ENCODE measurements around the gene UMODL1. TPM values are rescaled to one million over a fixed set of nuclear protein-coding genes. Genes with fewer than 3 reads are reported as not detected.

UMODL1 gene
- total and polyA plus RNA-seq, 2 donors, result not detected

DNA sequence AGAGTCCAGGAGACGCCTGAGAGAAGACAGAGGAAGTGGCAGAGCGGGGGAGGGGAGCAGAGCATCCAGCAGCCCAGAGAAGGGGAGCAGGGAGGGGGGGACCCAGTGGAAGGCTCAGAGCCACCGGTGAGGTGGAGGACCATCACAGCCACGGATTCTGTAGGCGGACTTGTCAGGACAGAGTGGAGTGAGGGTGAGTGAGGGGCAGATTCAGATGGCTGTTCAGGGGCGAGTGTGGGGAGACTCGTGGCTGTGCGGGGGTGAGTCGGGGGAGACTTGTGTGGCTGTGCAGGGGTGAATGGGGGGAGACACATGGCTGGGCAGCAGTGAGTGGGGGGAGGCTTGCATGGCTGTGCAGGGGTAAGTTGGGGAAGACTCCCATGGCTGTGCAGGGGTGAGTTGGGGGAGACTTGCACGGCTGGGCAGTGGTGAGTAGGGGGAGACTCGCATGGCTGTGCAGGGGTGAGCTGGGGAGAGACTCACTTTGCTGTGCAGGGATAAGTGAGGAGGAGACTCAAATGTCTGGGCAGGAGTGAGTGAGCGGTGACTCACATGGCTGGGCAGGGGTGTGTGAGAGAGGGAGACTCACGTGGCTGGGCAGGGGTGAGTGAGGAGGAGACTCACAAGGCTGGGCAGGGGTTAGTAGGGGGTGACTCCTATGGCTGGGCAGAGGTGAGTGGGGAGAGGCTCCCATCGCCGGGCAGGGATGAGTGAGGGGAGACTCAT lies 91.0 kb downstream of the UMODL1 start:
- WGBS, result 56% methylated on average over 15 of the region's 15 CpGs
- no peak overlapping the region for H3K4me3 ChIP-seq (ENCODE audit: low read depth, low read length)
- H3K36me3 ChIP-seq (ENCODE audit: insufficient read depth), result no peaks in the 10 kb centered on the region
- DNase-seq (ENCODE audit: extremely low spot score), result no peak
- no peak overlapping the region for H3K27ac ChIP-seq (ENCODE audit: low read depth)
- no peaks in the 10 kb centered on the region for H3K4me1 ChIP-seq (ENCODE audit: insufficient read depth)

- 73% methylated on average over 9 of the region's 9 CpGs for WGBS
- no peaks in the 10 kb centered on the region for H3K36me3 ChIP-seq (ENCODE audit: insufficient read depth)
Measured at GRCh38 chr21:42162831-42163510, 91.9 kb downstream of the UMODL1 start.

DNA sequence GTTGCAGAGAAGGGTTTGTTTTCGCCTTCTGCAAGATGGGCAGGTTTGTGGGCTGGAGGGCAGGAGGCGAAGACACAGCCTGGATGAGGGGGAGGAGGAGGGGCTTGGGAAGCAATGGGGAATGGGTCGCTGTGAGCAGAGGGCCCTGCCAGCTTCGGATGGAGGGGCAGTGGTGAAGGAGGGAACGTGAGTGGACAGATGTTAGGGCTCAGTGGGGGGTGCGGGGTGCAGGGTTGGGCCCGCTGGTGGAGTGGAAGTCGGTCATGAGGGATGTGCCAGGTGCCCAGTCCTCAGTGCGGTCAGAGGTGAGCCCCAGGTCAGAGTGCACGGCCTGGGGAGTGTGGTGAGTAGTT lies 92.4 kb downstream of the UMODL1 start:
- 91% methylated on average over 10 of the region's 10 CpGs for WGBS
- no peak for DNase-seq (ENCODE audit: extremely low spot score)
- Histone ChIP-seq H3K4me1 (ENCODE audit: insufficient read depth) (no peaks in the 10 kb centered on the region), H3K4me3 (ENCODE audit: low read depth, low read length) (no peak overlapping the region), H3K36me3 (ENCODE audit: insufficient read depth) (no peaks in the 10 kb centered on the region), H3K27ac (ENCODE audit: low read depth) (no peak overlapping the region)

More at GRCh38 chr21:42162831-42163510, 91.9 kb downstream of the UMODL1 start:
- no peak for DNase-seq (ENCODE audit: extremely low spot score)
- Histone ChIP-seq H3K27ac (ENCODE audit: low read depth) (no peak overlapping the region), H3K4me1 (ENCODE audit: insufficient read depth) (no peaks in the 10 kb centered on the region), H3K4me3 (ENCODE audit: low read depth, low read length) (no peak overlapping the region)

- no peak overlapping the region for H3K27ac ChIP-seq (ENCODE audit: low read depth)
- no peak for DNase-seq (ENCODE audit: extremely low spot score)
- no peaks in the 10 kb centered on the region for H3K4me1 ChIP-seq (ENCODE audit: insufficient read depth)
- WGBS, result 64% methylated on average over 7 of the region's 7 CpGs
- no peak overlapping the region for H3K4me3 ChIP-seq (ENCODE audit: low read depth, low read length)
- H3K36me3 ChIP-seq (ENCODE audit: insufficient read depth), result no peaks in the 10 kb centered on the region
Measured at GRCh38 chr21:42164064-42164789, 93.1 kb downstream of the UMODL1 start.

DNA sequence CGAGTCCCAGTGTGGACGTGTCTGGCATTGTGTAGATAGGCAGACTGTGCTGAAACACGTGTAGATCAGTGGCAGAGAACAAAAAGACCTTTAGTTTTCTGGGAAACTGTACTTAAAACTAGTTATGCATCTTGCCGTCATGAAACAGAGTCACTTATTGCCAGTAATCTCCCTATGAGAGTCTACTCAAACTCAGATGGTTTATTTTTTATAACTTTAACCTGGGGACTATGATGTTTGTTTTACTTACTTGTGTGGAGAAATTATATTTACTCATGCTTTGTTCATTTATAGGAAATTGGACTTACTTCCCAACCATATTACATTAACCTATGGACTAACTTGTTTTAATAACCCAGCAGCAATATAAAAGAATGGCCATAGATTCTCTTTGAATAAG lies 93.7 kb downstream of the UMODL1 start:
- no peaks in the 10 kb centered on the region for H3K36me3 ChIP-seq (ENCODE audit: insufficient read depth)
- 47% methylated on average over 4 of the region's 4 CpGs for WGBS
- no peaks in the 10 kb centered on the region for H3K4me1 ChIP-seq (ENCODE audit: insufficient read depth)
- no peak overlapping the region for H3K4me3 ChIP-seq (ENCODE audit: low read depth, low read length)
- DNase-seq (ENCODE audit: extremely low spot score), result no peak
- no peak overlapping the region for H3K27ac ChIP-seq (ENCODE audit: low read depth)

- Histone ChIP-seq H3K27ac (ENCODE audit: low read depth) (no peak overlapping the region), H3K36me3 (ENCODE audit: insufficient read depth) (no peaks in the 10 kb centered on the region), H3K4me1 (ENCODE audit: insufficient read depth) (no peaks in the 10 kb centered on the region), H3K4me3 (ENCODE audit: low read depth, low read length) (no peak overlapping the region)
- WGBS, result 94% methylated on average over 18 of the region's 18 CpGs
- DNase-seq (ENCODE audit: extremely low spot score), result no peak
Measured at GRCh38 chr21:42165901-42166300, 94.8 kb downstream of the UMODL1 start.

DNA sequence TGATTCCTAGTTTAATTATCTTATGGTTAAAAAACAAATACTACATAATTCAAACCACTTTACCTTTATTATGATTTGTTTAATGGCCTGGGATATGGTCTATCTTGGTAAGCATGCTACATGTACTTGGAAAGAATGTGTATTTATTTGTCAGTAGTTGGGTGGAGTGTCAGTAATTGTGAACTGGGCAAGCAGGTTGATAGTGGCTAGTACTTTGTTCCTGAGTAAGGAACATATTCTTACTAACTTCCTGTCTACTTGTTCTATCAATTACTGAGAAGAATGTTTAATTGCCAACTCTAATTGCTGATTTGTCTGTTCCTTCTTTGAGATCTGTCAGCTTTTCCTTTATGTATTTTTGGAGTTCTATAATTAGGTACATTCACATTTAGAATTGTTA lies 98.6 kb downstream of the UMODL1 start:
- no peak for DNase-seq (ENCODE audit: extremely low spot score)
- Histone ChIP-seq H3K36me3 (ENCODE audit: insufficient read depth) (no peaks in the 10 kb centered on the region), H3K27ac (ENCODE audit: low read depth) (no peak overlapping the region), H3K4me3 (ENCODE audit: low read depth, low read length) (no peak overlapping the region), H3K4me1 (ENCODE audit: insufficient read depth) (no peaks in the 10 kb centered on the region)

DNA sequence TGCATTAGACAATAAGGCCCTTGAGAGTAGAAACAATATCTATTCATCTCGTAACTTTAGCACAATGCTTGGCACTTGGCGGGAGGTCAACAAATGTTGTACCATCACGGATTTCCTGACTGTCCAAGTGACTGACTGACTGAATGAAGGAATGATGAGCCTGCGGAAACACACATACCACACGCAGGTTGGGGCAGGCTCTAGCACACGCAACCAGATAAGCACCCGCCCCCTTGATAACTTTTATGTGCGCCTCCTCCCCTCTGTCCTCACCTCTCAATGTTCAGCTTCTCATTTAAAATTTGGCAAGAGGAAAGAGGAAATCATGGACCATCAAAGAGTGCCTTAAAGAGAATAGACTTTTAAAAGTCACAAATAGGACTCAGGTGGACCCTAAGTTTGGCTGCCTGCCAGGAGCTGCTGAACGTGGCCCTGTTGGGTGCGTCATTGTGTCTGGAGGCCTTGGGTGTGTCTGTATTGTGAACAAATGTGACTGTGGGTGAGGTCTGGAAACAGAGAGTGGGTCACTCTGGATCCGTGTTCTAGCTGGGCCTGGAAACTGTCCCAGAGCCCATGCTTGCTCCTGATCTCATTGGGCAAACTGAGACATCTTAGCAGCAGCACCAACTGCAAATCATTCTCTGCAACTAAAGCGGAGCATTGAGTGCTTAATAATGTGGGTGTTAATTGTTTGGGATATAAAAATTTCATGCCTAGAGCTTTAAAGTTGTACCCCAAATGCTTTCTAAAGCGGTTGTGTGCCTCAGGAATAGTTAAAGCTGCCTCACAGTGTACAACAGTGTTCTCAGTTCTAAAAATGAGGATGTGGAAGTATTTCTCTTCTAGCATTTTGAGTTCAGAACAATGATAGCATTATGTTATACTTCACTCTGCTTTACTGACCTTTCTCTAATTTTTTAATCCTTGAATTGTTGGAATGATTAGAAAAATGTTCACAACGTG lies 100.3 kb downstream of the UMODL1 start:
- WGBS, result 64% methylated on average over 14 of the region's 14 CpGs

GRCh38 chr21:42172596-42173483 lies 101.7 kb downstream of the UMODL1 start:
- DNase-seq (ENCODE audit: extremely low spot score), result no peak
- Histone ChIP-seq H3K27ac (ENCODE audit: low read depth) (no peak overlapping the region), H3K36me3 (ENCODE audit: insufficient read depth) (no peaks in the 10 kb centered on the region), H3K4me3 (ENCODE audit: low read depth, low read length) (no peak overlapping the region), H3K4me1 (ENCODE audit: insufficient read depth) (no peaks in the 10 kb centered on the region)
- WGBS, result 90% methylated on average over 40 of the region's 40 CpGs

More for the DNA sequence above, 100.3 kb downstream of the UMODL1 start:
- Histone ChIP-seq H3K36me3 (ENCODE audit: insufficient read depth) (no peaks in the 10 kb centered on the region), H3K27ac (ENCODE audit: low read depth) (no peak overlapping the region), H3K4me1 (ENCODE audit: insufficient read depth) (no peaks in the 10 kb centered on the region), H3K4me3 (ENCODE audit: low read depth, low read length) (no peak overlapping the region)
- peak; percentile 52 for DNase-seq (ENCODE audit: extremely low spot score)

DNA sequence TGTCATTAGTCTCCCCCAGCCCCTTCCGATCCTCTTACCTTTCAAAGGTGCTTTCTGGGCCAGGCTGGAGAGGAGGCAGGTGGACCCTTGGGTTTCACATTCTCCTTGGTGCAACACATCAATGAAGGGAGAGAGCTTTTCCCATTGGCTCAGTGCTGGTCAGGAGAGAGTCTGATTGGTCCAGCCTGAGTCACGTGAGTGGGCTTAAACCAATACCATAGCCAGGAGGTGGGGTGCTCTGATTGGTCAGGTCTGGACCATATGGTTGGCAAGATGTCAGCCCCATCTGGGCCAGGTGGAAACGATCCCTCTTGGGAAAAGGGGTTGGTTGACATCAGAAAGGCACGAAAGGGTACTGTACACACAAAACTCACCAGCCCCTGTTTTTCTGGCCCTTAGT lies 103.1 kb downstream of the UMODL1 start:
- Histone ChIP-seq H3K4me3 (ENCODE audit: low read depth, low read length) (no peak overlapping the region), H3K36me3 (ENCODE audit: insufficient read depth) (no peaks in the 10 kb centered on the region), H3K4me1 (ENCODE audit: insufficient read depth) (no peaks in the 10 kb centered on the region), H3K27ac (ENCODE audit: low read depth) (no peak overlapping the region)
- 81% methylated on average over 4 of the region's 4 CpGs for WGBS
- DNase-seq (ENCODE audit: extremely low spot score), result no peak

GRCh38 chr21:42175110-42175710 lies 104.1 kb downstream of the UMODL1 start:
- Histone ChIP-seq H3K36me3 (ENCODE audit: insufficient read depth) (no peaks in the 10 kb centered on the region), H3K27ac (ENCODE audit: low read depth) (no peak overlapping the region), H3K4me1 (ENCODE audit: insufficient read depth) (no peaks in the 10 kb centered on the region), H3K4me3 (ENCODE audit: low read depth, low read length) (no peak overlapping the region)
- 82% methylated on average over 6 of the region's 6 CpGs for WGBS
- DNase-seq (ENCODE audit: extremely low spot score), result no peak

DNA sequence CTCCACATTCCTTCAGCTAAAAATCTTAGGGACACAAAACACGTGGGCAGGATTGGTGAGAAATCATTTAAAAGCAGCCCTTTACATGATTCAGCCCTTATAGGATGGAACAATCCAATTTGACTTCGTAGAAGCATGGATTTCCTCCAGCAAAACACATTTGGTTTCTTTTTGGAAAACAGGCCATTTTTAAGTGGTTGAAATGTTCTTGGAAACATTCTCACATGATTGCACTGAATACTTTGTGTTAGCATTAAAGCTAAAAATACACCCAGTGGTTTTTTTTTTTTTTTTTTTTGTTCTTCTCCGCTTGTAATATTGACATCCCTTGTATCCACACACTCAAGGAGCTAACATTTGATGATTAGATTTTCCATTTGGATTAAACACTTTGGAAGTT lies 105.7 kb downstream of the UMODL1 start:
- WGBS, result 38% methylated on average over 3 of the region's 3 CpGs
- Histone ChIP-seq H3K4me3 (ENCODE audit: low read depth, low read length) (no peak overlapping the region), H3K36me3 (ENCODE audit: insufficient read depth) (no peaks in the 10 kb centered on the region), H3K4me1 (ENCODE audit: insufficient read depth) (no peaks in the 10 kb centered on the region), H3K27ac (ENCODE audit: low read depth) (no peak overlapping the region)
- no peak for DNase-seq (ENCODE audit: extremely low spot score)
